ENCODE measurements around the gene WDR7. TPM values are rescaled to one million over a fixed set of nuclear protein-coding genes. Genes with fewer than 3 reads are reported as not detected.
A peak's percentile ranks its signal among the peaks of the same experiment; 100 is the strongest.
"Not testable (repeated sequence)": the region's sequence is repeated elsewhere in the genome, so short reads cannot be mapped to it uniquely, and the experiment has no call there.

WDR7 gene
- total and polyA plus RNA-seq, 3 experiments from 2014 or later: 20.5 to 21.9 (median 20.6) TPM

GRCh38 chr18:56647071-56647470, 4.1 kb upstream of the WDR7 start:
- Histone ChIP-seq H3K4me3 (ENCODE audit: low read length) (no peak overlapping the region), H3K27ac (ENCODE audit: low read depth, low read length) (no peak overlapping the region), H3K36me3 (ENCODE audit: insufficient read depth, low read length) (no peaks in the 10 kb centered on the region), H3K27me3 (ENCODE audit: insufficient read depth, low read length, poor library complexity, severe bottlenecking) (no peaks in the 10 kb centered on the region), H3K9me3 (ENCODE audit: low read length) (no peaks in the 10 kb centered on the region), H3K4me1 (ENCODE audit: insufficient read depth, low read length) (peaks cover 13% of the 10 kb centered on the region)
- ChIA-PET POLR2A (no interaction called here), CTCF (interaction anchor here (1.5 kb wide), 1 partner anchor 10 kb away, joined by 5 read pairs; no protein-coding TSS in a partner anchor)
- no peaks in the 10 kb centered on the region for H3K27me3 Mint-ChIP-seq
- no peak for DNase-seq
- peaks cover 0 to 7% (median 5%) of the 10 kb centered on the region in 3 donors for H3K36me3 Mint-ChIP-seq
- H3K9me3 Mint-ChIP-seq: no peaks in the 10 kb centered on the region
- peak overlapping the region in 7 of 8 donors; percentile 25 to 93 (median 74) for H3K27ac Mint-ChIP-seq
- H3K4me1 Mint-ChIP-seq: peaks cover 14 to 39% (median 29%) of the 10 kb centered on the region in 3 donors
- peak overlapping the region in 1 of 7 donors; percentile 12 for H3K4me3 Mint-ChIP-seq

DNA sequence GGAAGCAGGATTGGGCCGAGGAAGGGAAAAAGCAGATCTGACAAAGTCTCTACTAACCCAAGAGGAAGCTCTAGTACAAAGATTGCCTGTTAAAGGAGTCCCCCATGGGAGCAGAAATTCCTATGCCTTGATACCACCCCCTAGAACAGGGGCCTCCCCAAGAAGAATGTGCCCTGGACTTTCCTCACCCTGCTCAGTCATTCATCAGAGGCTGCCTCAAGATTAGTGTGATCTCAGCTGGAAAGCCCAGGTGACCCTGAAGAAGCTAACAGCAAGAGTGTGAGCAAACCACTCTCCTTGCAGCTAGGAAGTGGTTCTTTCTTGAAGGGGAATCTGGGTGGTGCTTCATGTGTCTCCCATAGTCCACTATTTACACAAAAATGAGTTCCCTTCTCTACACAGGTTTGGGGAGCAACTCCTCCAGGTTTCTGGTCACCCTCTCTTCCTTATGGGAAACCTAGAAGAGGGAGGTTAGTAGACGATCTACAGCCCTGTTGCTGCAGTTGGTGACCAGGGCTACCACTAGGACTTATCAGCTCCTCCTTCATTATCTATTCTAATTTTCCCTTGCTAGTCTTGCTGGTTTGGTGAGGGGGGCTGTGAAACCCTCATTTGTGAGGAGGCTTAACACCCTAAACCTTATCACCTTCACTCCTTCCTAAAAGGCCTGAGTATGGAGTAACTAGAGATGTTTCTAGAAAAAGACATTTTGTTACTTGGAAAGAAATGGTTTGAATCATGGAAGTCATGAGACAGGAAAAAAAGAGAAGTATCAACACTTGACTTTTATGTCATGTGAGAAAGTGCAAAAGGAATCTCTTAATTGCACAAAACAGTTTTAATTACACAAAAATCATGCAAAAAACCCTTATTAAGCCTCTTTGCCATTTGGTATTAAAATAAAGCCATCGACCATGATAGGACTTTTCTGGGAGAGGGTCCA, 2.9 kb upstream of the WDR7 start:
- H3K27ac ChIP-seq (ENCODE audit: low read depth, low read length): no peak overlapping the region
- no peaks in the 10 kb centered on the region for H3K27me3 Mint-ChIP-seq
- H3K36me3 ChIP-seq (ENCODE audit: insufficient read depth, low read length): no peaks in the 10 kb centered on the region
- no peak overlapping the region for H3K4me3 ChIP-seq (ENCODE audit: low read length)
- H3K4me1 ChIP-seq (ENCODE audit: insufficient read depth, low read length): peaks cover 23% of the 10 kb centered on the region
- ChIA-PET CTCF (interaction anchor here (1.0 to 1.5 kb wide), 2 partner anchors 9 to 10 kb away, joined by 3 to 5 read pairs; no protein-coding TSS in a partner anchor), POLR2A (no interaction called here)
- peaks cover 0 to 7% (median 3%) of the 10 kb centered on the region in 3 donors for H3K36me3 Mint-ChIP-seq
- H3K9me3 ChIP-seq (ENCODE audit: low read length): no peaks in the 10 kb centered on the region
- DNase-seq: no peak
- H3K9me3 Mint-ChIP-seq: no peaks in the 10 kb centered on the region
- peak overlapping the region in 3 of 8 donors; percentile 68 to 83 (median 72) for H3K27ac Mint-ChIP-seq
- H3K27me3 ChIP-seq (ENCODE audit: insufficient read depth, low read length, poor library complexity, severe bottlenecking): no peaks in the 10 kb centered on the region
- peaks cover 25 to 50% (median 39%) of the 10 kb centered on the region in 3 donors for H3K4me1 Mint-ChIP-seq
- peak overlapping the region in 1 of 7 donors; percentile 34 for H3K4me3 Mint-ChIP-seq

- ChIA-PET POLR2A (interaction anchor here (4.0 kb wide), 1 partner anchor 11 kb away, joined by 32 read pairs; the partner anchor contains the start of gene TXNL1), CTCF (interaction anchor here (3.2 to 3.6 kb wide), 2 partner anchors 9 to 12 kb away, joined by 16 to 20 read pairs; partner anchors contain the start of gene TXNL1)
- Mint-ChIP-seq H3K27me3 (no peaks in the 10 kb centered on the region), H3K9me3 (no peaks in the 10 kb centered on the region), H3K27ac (peak overlapping the region in 3 of 8 donors; percentile 4 to 93 (median 43)), H3K4me1 (peaks cover 43 to 68% (median 57%) of the 10 kb centered on the region in 3 donors), H3K36me3 (peaks cover 0 to 7% (median 3%) of the 10 kb centered on the region in 3 donors), H3K4me3 (peak overlapping the region in 5 of 7 donors; percentile 3 to 92 (median 19))
- Histone ChIP-seq H3K27me3 (ENCODE audit: insufficient read depth, low read length, poor library complexity, severe bottlenecking) (no peaks in the 10 kb centered on the region), H3K9me3 (ENCODE audit: low read length) (no peaks in the 10 kb centered on the region), H3K36me3 (ENCODE audit: insufficient read depth, low read length) (no peaks in the 10 kb centered on the region), H3K4me1 (ENCODE audit: insufficient read depth, low read length) (peaks cover 28% of the 10 kb centered on the region), H3K27ac (ENCODE audit: low read depth, low read length) (no peak overlapping the region), H3K4me3 (ENCODE audit: low read length) (no peak overlapping the region)
- no peak for DNase-seq
Measured at GRCh38 chr18:56649996-56650395, 1.2 kb upstream of the WDR7 start.

DNA sequence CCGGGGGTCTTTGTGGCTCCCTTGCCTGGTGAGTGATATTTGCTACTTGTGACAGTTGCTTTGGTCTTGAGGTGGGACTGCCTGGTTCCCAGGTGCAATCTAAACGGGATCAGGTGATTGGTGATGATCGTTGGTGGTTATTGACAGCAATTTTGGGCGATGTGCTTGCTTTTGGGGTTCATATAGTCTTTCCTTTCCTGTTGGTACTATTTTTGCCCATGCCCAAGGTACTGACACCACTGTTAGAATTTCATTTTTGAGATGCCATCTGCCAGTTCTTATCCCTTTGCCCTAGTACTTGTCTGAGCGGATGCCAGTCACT, 573 bp downstream of the WDR7 start:
- peaks cover 55 to 77% (median 62%) of the 10 kb centered on the region in 3 donors for H3K4me1 Mint-ChIP-seq
- H3K27ac ChIP-seq (ENCODE audit: low read depth, low read length): peak overlapping the region; percentile 74
- peak overlapping the region; percentile 97 for H3K4me3 ChIP-seq (ENCODE audit: low read length)
- peaks cover 39% of the 10 kb centered on the region for H3K4me1 ChIP-seq (ENCODE audit: insufficient read depth, low read length)
- peak overlapping the region; percentile 93 to 98 (median 96) for H3K27ac Mint-ChIP-seq
- no peaks in the 10 kb centered on the region for H3K27me3 Mint-ChIP-seq
- ChIA-PET POLR2A (interaction anchor here (4.0 kb wide), 1 partner anchor 13 kb away, joined by 32 read pairs; the partner anchor contains the start of gene TXNL1), CTCF (interaction anchor here (1.1 to 3.6 kb wide), 3 partner anchors 10 to 15 kb away, joined by 3 to 20 read pairs (median 16); partner anchors contain the start of gene TXNL1)
- H3K36me3 Mint-ChIP-seq: peaks cover 0 to 7% (median 5%) of the 10 kb centered on the region in 3 donors
- no peaks in the 10 kb centered on the region for H3K9me3 ChIP-seq (ENCODE audit: low read length)
- no peaks in the 10 kb centered on the region for H3K9me3 Mint-ChIP-seq
- H3K4me3 Mint-ChIP-seq: peak overlapping the region; percentile 92 to 97 (median 94)
- H3K36me3 ChIP-seq (ENCODE audit: insufficient read depth, low read length): no peaks in the 10 kb centered on the region
- DNase-seq: no peak
- no peaks in the 10 kb centered on the region for H3K27me3 ChIP-seq (ENCODE audit: insufficient read depth, low read length, poor library complexity, severe bottlenecking)

- Histone ChIP-seq H3K36me3 (ENCODE audit: insufficient read depth, low read length) (no peaks in the 10 kb centered on the region), H3K27ac (ENCODE audit: low read depth, low read length) (peak overlapping the region; percentile 32), H3K4me1 (ENCODE audit: insufficient read depth, low read length) (peaks cover 39% of the 10 kb centered on the region), H3K4me3 (ENCODE audit: low read length) (peak overlapping the region; percentile 40), H3K27me3 (ENCODE audit: insufficient read depth, low read length, poor library complexity, severe bottlenecking) (no peaks in the 10 kb centered on the region), H3K9me3 (ENCODE audit: low read length) (no peaks in the 10 kb centered on the region)
- POLR2A ChIA-PET: interaction anchor here (4.0 kb wide), 1 partner anchor 14 kb away, joined by 32 read pairs; the partner anchor contains the start of gene TXNL1
- Mint-ChIP-seq H3K4me1 (peaks cover 55 to 72% (median 55%) of the 10 kb centered on the region in 3 donors), H3K4me3 (peak overlapping the region; percentile 70 to 95 (median 92)), H3K27me3 (no peaks in the 10 kb centered on the region), H3K9me3 (no peaks in the 10 kb centered on the region), H3K36me3 (peaks cover 0 to 8% (median 5%) of the 10 kb centered on the region in 3 donors), H3K27ac (peak overlapping the region; percentile 72 to 97 (median 88))
- peak in 1 of 5 donors; percentile 21 for DNase-seq
- CTCF ChIA-PET: interaction anchor here (3.6 kb wide), 1 partner anchor 14 kb away, joined by 16 read pairs; the partner anchor contains the start of gene TXNL1
Measured at GRCh38 chr18:56652802-56653201, 1.6 kb downstream of the WDR7 start.

DNA sequence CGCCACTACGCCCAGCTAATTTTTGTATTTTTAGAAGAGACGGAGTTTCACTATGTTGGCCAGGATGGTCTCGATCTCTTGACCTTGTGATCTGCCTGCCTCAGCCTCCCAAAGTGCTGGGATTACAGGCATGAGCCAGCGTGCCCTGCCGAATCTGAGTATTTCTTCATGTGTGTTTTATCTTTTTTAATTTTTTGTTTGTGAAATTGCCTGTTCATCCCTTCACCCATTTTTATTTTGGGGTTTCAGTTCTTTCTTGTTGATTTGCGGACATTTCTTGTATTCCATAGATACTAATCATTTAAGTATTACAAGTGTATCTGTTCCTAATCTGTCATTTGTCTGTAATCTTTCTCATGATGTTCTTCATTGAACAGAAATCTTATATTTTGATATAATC, 3.1 kb downstream of the WDR7 start:
- H3K27ac ChIP-seq (ENCODE audit: low read depth, low read length); H3K9me3 ChIP-seq (ENCODE audit: low read length); H3K36me3 ChIP-seq (ENCODE audit: insufficient read depth, low read length); CTCF ChIA-PET; H3K9me3 Mint-ChIP-seq; POLR2A ChIA-PET; H3K4me3 ChIP-seq (ENCODE audit: low read length); DNase-seq; H3K27me3 ChIP-seq (ENCODE audit: insufficient read depth, low read length, poor library complexity, severe bottlenecking); H3K27me3 Mint-ChIP-seq: not testable (repeated sequence)
- Mint-ChIP-seq H3K4me3 (peak overlapping the region in 3 of 7 donors; percentile 9 to 57 (median 11)), H3K36me3 (peaks cover 0 to 15% (median 7%) of the 10 kb centered on the region in 3 donors), H3K27ac (peak overlapping the region in 4 of 8 donors; percentile 14 to 69 (median 38)), H3K4me1 (peaks cover 55 to 72% (median 59%) of the 10 kb centered on the region in 3 donors)
- H3K4me1 ChIP-seq (ENCODE audit: insufficient read depth, low read length): peaks cover 39% of the 10 kb centered on the region

- H3K27ac Mint-ChIP-seq: peak overlapping the region in 1 of 8 donors; percentile 6
- H3K27me3 Mint-ChIP-seq: no peaks in the 10 kb centered on the region
- Histone ChIP-seq H3K9me3 (ENCODE audit: low read length) (no peaks in the 10 kb centered on the region), H3K4me1 (ENCODE audit: insufficient read depth, low read length) (peaks cover 16% of the 10 kb centered on the region), H3K4me3 (ENCODE audit: low read length) (no peak overlapping the region), H3K36me3 (ENCODE audit: insufficient read depth, low read length) (no peaks in the 10 kb centered on the region), H3K27me3 (ENCODE audit: insufficient read depth, low read length, poor library complexity, severe bottlenecking) (no peaks in the 10 kb centered on the region), H3K27ac (ENCODE audit: low read depth, low read length) (no peak overlapping the region)
- DNase-seq: no peak
- peaks cover 44 to 71% (median 68%) of the 10 kb centered on the region in 3 donors for H3K4me1 Mint-ChIP-seq
- no peaks in the 10 kb centered on the region for H3K9me3 Mint-ChIP-seq
- ChIA-PET CTCF (no interaction called here), POLR2A (no interaction called here)
- H3K36me3 Mint-ChIP-seq: peaks cover 3 to 15% (median 10%) of the 10 kb centered on the region in 3 donors
- H3K4me3 Mint-ChIP-seq: no peak overlapping the region
Measured at GRCh38 chr18:56658261-56658660, 7.1 kb downstream of the WDR7 start.
